HG02884 (cell line): Measurements from ENCODE around the gene PRR16.

ENCODE experiments used
- ATAC-seq: cut with Tn5 transposase; IDR thresholded peaks from one replicate; pipeline ENCODE4 v1.9.1; 2021; ENCODE audit warnings: mild to moderate bottlenecking, moderate library complexity; ENCODE audit not compliant: unreplicated experiment

Gene PRR16

DNA sequence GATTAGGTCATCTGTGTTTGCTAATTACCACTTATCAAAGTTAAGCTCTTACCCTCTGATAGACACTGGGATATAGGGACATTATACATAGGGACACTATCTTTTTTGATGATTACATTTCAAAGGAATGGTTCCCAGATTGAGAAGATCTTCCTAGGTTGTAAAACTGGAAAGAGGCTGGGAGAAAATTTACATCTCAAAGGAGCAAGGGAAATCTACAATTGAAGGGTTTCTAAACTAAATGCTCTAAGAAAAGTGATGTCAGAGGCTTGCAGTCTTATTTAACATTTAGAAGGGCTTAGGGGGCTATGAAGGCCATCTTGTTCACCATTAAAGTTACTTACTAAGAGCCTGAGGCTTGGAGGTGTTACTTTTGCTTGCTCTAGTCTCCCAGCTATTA, 242.8 kb downstream of the PRR16 start:
- no peak for ATAC-seq

DNA sequence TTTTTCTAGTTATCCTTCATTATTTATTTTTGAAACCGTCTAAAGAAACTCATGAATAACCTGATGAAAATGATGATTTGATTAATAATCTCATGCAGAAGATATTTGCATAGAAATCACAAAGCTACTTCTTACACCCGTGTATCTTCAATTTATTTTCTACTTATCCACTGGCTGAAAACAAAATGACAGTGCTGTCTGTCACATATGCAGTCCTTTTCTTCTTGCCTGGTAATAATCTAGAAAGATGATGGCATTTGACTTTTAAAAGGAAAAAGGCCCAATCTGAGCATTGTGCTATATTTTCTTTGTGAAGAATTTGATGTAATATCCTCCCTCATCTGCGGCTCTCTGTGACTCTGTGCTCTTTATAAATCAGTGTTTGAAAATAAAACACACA, 253.3 kb downstream of the PRR16 start:
- ATAC-seq = no peak

DNA sequence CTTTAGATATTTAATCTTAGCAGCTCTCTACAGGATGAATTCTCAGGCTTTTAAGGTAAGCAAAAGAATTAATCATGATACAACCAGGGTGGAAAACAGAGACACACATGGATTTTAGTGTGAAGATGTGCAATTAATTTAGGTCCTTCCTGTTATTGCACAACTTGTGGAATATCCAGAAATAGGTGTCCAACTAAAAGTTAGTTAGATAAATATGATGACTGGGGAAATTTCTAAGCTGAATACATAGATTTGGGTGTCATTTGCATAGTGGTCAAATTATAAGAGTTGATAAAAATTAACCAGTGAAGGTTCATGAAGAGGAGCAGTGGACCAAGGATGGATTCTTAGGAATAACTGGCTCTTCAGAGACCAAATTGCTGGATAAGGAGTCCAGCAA, 266.1 kb downstream of the PRR16 start:
- ATAC-seq = no peak

DNA sequence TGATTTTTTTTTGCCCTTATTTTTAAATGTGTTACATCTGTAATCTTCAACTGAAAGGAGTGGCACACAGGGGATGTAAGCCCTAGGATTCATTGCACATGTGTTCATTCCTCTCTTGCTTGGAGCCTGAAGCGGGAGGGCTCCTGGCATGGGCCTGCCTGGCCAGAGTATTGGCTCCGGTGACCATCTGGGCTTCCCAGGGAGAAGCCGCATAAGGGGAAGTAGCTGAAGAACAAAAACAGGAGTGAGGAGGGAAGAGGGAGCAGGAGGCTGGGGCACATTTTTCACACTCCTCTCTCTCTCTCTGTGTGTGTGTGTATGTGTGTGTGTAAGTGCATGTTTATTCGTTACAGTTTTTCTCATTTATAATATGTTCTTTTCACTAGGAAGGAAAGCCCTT, 269.9 kb downstream of the PRR16 start:
- ATAC-seq = no peak

DNA sequence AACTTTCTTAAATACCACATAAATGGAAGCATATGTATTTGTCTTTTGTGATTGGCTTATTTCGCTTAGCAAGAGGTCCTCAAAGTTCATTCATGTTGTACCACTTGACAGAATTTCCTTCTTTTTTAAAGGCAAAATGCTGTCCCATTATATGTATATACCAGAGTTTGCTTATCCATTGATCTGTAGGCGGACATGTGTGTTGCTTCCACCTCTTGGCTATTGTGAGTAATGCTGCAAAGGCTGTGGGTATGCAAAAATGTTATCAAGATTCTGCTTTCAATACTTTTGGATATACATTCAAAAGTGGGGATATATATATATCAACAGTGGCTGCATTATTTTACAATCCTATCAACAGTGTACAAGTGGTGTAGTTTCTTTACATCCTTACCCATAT, 271.0 kb downstream of the PRR16 start:
- no peak for ATAC-seq
